PC-9 (cell line): Measurements from ENCODE around the gene LLCFC1.

Experiments used
- CTCF ChIP-seq: fragments of 200-600 bp; sonication (generic); conservative IDR thresholded peaks from 2 replicates; pipeline ENCODE4 v1.6.1; 2017; ENCODE audit warnings: mixed run types, antibody characterized with exemption, mild to moderate bottlenecking, moderate library complexity
- EZH2 ChIP-seq: fragments of 200-600 bp; sonication (generic); IDR thresholded peaks from 2 replicates; pipeline ENCODE4 v1.8.0; 2017; ENCODE audit warnings: antibody characterized with exemption, low read depth

- TF ChIP-seq CTCF = no peak
- TF ChIP-seq EZH2 = no peak
Measured at GRCh38 chr7:142896151-142896550, 43.1 kb upstream of the LLCFC1 start.
